ENCODE data around the gene SANBR.

The SANBR gene

GRCh38 chr2:61090386-61090921 lies 24.8 kb downstream of the SANBR start:
- no peak for DNase-seq

GRCh38 chr2:61091485-61091884 lies 25.8 kb downstream of the SANBR start:
- DNase-seq = peak; percentile 37

DNA sequence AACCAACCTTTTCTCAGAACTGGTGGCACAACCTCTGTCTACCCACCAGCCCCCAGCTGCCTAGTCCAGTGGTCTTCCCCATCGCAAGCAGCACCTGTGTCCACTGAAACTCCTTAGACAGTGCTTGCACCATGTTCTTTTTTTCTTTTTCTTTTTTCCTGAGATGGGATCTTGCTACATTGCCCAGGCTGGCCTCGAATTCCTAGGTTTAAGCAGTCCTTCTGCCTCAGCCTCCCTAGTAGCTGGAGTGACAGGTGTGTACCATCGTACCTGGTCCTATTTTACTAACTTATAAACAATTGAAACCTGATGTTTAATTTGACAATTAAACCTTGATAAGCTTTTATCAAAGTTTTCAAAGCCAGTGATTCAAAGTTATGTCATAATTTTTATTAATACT lies 30.8 kb downstream of the SANBR start:
- no peak for DNase-seq

DNA sequence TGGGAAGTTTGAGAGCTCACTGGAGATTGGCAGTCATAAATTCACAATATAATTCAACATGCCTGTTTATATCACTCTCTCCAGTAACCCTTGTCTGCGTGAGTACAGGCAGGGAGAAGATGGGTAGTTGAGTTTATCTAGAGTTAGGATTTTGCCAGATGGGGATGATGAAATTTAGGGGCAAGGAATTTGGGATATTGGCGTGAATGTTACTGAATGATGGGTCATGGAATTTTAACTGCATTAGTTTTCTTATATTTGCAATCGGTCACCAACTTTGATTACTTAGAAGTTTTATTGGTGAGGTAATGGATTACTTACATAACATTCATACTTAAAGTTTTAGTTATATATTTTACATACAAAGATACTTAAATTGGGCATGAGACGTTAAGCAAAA lies 35.1 kb downstream of the SANBR start:
- DNase-seq = no peak

GRCh38 chr2:61109291-61109690 lies 43.6 kb downstream of the SANBR start:
- DNase-seq = peak; percentile 71

DNA sequence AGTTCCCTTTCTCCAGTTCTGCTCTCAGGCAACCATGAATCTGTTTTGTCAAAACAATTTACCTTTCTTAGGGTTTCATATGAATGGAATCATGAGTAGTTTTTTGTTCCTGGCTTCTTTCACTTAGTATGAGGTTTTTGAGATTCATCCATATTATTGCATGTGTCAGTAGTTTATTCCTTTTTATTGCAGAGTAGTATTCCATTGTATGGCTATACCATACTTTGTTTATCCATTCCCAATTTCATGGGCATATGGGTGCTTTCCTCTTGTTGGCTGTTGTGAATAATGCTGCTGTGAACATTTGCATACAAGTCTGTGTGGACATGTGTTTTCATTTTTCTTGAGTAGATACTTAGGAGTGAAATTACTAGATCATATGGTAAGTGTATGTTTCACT lies 46.0 kb downstream of the SANBR start:
- no peak for DNase-seq

DNA sequence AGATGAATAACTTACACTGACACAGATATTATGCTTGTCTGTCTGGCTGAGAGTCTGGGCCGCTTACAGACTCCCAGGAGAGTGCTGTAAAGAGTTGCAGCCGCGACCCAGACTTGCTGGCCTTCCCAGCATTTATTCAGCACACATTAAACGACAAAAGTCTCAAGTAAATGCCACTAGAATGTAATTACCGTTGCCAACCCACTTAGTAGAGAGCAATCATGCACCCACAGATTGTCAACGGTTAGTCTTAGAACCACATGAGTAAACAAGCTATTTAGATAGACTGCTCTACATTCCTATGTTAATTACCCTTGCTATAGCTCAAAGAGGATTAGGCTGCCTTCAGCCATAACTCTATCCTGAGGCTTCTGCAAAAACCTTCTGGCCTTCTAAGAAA lies 48.5 kb downstream of the SANBR start:
- DNase-seq = no peak

All from DMS53 (cell line).